CD4-positive, alpha-beta T cell treated with Interferon alpha-2 for 1 hour (primary cell): Measurements from ENCODE around the gene ZBTB4.

Experiments
- DNase-seq, 2 donors: peaks; one replicate each; pipeline ENCODE4 v3.0.0-alpha.2; 2020 to 2022

The ZBTB4 gene

GRCh38 chr17:7438656-7439460 lies 40.6 kb downstream of the ZBTB4 start:
- DNase-seq = no peak

GRCh38 chr17:7437950-7438614 lies 41.3 kb downstream of the ZBTB4 start:
- DNase-seq = peak; percentile 61 to 71

GRCh38 chr17:7437369-7437863 lies 42.0 kb downstream of the ZBTB4 start:
- DNase-seq = no peak

- DNase-seq = peak; percentile 82 to 88
Measured at GRCh38 chr17:7436556-7437368, 42.7 kb downstream of the ZBTB4 start.

- peak in 1 of 2 donors; percentile 44 for DNase-seq
Measured at GRCh38 chr17:7435676-7436555, 43.5 kb downstream of the ZBTB4 start.

GRCh38 chr17:7432296-7432695 lies 47.1 kb downstream of the ZBTB4 start:
- DNase-seq = no peak

GRCh38 chr17:7431231-7431630 lies 48.2 kb downstream of the ZBTB4 start:
- no peak for DNase-seq

- no peak for DNase-seq
Measured at GRCh38 chr17:7429722-7430121, 49.7 kb downstream of the ZBTB4 start.

- no peak for DNase-seq
Measured at GRCh38 chr17:7428557-7428956, 50.9 kb downstream of the ZBTB4 start, which contains the start of gene SPEM3. Gene SPEM3 (plus strand): TSS chr17:7428857. CDS start chr17:7428903, 46 bp downstream.

- no peak for DNase-seq
Measured at GRCh38 chr17:7427549-7427948, 51.9 kb downstream of the ZBTB4 start.

GRCh38 chr17:7426896-7427489 lies 52.4 kb downstream of the ZBTB4 start:
- no peak for DNase-seq

- no peak for DNase-seq
Measured at GRCh38 chr17:7426203-7426863, 53.1 kb downstream of the ZBTB4 start.

GRCh38 chr17:7425756-7426155 lies 53.7 kb downstream of the ZBTB4 start:
- no peak for DNase-seq

GRCh38 chr17:7425316-7425715 lies 54.1 kb downstream of the ZBTB4 start, which contains the start of gene SPEM2:
Gene SPEM2 (plus strand): TSS chr17:7425616. CDS start chr17:7425689, 73 bp downstream.
- no peak for DNase-seq

GRCh38 chr17:7423679-7424078 lies 55.8 kb downstream of the ZBTB4 start:
- no peak for DNase-seq

- no peak for DNase-seq
Measured at GRCh38 chr17:7421186-7421585, 58.2 kb downstream of the ZBTB4 start.

- no peak for DNase-seq
Measured at GRCh38 chr17:7419819-7420610, 59.4 kb downstream of the ZBTB4 start, which contains the start of gene SPEM1. Gene SPEM1 (plus strand): TSS chr17:7420324. CDS start chr17:7420385, 61 bp downstream.

- no peak for DNase-seq
Measured at GRCh38 chr17:7418472-7419152, 60.8 kb downstream of the ZBTB4 start.

GRCh38 chr17:7417056-7417655 lies 62.3 kb downstream of the ZBTB4 start:
- no peak for DNase-seq
